Stomach smooth muscle (tissue), 2 donors: ENCODE results near the gene EPRS1.

Source experiments
- H3K27ac ChIP-seq: one replicate; pipeline ENCODE4 v1.7.0; 2013; ENCODE audit warnings: mild to moderate bottlenecking, low read length, inconsistent platforms
- H3K27me3 ChIP-seq, 2 donors: one replicate each; pipeline ENCODE4 v1.7.0; 2013; ENCODE audit warnings: low read length in 2 of 2; ENCODE audit not compliant: insufficient read depth in 2 of 2, control insufficient read depth in 1 of 2
- H3K36me3 ChIP-seq, 2 donors: one replicate each; pipeline ENCODE4 v1.7.0; 2013; ENCODE audit warnings: low read length in 2 of 2; ENCODE audit not compliant: control insufficient read depth in 2 of 2, insufficient read depth in 2 of 2
- H3K4me1 ChIP-seq: one replicate; pipeline ENCODE4 v1.7.0; 2013; ENCODE audit warnings: low read length; ENCODE audit not compliant: control insufficient read depth, insufficient read depth
- H3K4me3 ChIP-seq, 2 donors: one replicate each; pipeline ENCODE4 v1.7.0; 2013; ENCODE audit warnings: low read length in 2 of 2
- H3K9ac ChIP-seq, 2 donors: one replicate each; pipeline ENCODE4 v1.7.0; 2013; ENCODE audit warnings: low read length in 2 of 2, mild to moderate bottlenecking in 1 of 2
- H3K9me3 ChIP-seq, 2 donors: one replicate each; pipeline ENCODE4 v1.7.0; 2013; ENCODE audit warnings: low read length in 2 of 2; ENCODE audit not compliant: control insufficient read depth in 2 of 2
- donor health status: healthy.
- donor health status: Pancreatic carcinoma.

The EPRS1 gene

DNA sequence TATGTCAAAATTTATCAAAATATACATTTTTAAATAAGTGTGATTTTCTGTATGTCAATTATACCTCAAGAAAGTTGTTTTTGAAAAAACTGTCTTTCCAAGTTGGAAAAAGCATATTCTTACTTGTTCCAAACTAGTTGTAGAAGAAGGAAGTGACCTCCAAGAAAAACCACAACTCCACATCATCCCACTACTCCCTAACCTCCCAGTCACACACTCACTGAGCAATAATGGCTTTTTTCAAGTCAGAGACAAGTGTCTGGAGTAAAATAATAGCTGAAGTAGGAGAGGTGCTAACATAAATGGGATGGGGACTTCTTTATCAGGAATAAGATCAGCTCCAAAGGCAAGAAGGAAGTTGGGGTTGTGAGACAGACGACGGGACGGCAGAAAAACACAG, 13.4 kb downstream of the EPRS1 start:
- Histone ChIP-seq H3K4me3 (no peak overlapping the region), H3K27me3 (no peaks in the 10 kb centered on the region), H3K36me3 (peaks cover 21 to 28% of the 10 kb centered on the region in 2 donors), H3K9me3 (no peaks in the 10 kb centered on the region), H3K27ac (no peak overlapping the region), H3K9ac (no peak overlapping the region), H3K4me1 (no peaks in the 10 kb centered on the region)

DNA sequence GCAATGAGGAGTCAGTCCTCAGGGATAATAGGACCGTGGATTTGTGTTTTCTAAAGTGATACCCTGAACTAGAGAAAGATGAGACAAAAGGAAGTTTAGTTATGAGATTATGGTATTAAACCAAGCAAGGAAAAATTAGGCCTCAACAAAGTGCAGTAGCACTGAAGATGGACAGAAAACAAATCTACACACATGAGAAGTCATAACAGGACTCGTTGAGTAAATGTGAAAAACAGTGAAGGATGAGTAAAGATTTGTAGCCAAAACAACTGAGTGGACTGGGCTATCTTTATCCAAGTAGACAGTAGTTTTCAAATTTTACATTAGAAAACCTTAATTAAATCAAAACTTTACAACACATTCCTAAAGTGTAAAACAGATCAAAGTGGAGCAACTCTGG, 15.0 kb downstream of the EPRS1 start:
- Histone ChIP-seq H3K27ac (no peak overlapping the region), H3K9me3 (no peaks in the 10 kb centered on the region), H3K36me3 (peaks cover 22 to 28% of the 10 kb centered on the region in 2 donors), H3K9ac (no peak overlapping the region), H3K4me3 (no peak overlapping the region), H3K27me3 (no peaks in the 10 kb centered on the region), H3K4me1 (no peaks in the 10 kb centered on the region)

DNA sequence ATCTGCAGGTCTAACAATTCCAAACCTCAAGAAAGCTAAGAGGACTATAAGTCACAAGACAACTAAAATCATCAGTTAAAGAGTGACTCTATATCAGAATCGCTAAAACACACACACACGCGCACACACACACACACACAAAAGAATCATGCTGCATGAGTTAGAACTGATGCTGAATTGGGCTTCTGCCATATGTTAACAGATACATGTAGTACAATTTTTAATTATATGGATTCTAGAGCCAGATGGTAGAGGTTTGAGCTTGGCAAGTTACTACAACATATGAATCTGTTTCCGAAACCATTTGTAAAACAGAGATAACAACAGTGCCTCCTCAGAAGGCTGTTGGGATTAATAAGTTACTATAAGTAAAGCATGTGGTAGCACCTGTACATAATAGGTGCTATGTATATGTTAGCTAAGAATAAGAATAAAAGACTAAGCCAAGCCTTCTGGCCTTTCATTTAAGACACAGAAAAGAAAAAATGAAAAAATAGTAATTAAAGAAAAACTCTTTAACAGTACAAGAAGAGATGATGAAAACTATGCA, 17.9 kb downstream of the EPRS1 start:
- no peaks in the 10 kb centered on the region for H3K9me3 ChIP-seq
- H3K9ac ChIP-seq: no peak overlapping the region
- no peak overlapping the region for H3K4me3 ChIP-seq
- no peaks in the 10 kb centered on the region for H3K27me3 ChIP-seq
- H3K36me3 ChIP-seq: peaks cover 29 to 40% of the 10 kb centered on the region in 2 donors
- no peaks in the 10 kb centered on the region for H3K4me1 ChIP-seq
- no peak overlapping the region for H3K27ac ChIP-seq

DNA sequence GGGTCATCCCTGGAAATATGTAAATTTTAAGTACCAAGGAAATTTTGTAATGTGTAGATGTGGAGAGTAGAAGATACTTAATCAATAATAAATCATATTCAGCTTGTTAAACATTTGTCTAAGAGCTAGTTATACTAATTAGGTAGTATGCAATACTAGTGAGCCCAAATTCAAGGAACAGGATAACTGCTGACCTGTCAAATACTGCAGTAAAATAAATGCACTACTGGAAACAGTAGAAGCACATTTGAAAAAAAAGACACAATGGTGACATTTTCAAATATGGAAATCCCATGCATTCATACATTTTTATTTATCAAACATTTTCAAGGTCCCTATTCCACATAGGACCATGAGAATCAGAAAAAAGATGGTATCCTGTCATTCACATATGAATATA, 27.2 kb downstream of the EPRS1 start:
- Histone ChIP-seq H3K27ac (no peak overlapping the region), H3K27me3 (no peaks in the 10 kb centered on the region)

DNA sequence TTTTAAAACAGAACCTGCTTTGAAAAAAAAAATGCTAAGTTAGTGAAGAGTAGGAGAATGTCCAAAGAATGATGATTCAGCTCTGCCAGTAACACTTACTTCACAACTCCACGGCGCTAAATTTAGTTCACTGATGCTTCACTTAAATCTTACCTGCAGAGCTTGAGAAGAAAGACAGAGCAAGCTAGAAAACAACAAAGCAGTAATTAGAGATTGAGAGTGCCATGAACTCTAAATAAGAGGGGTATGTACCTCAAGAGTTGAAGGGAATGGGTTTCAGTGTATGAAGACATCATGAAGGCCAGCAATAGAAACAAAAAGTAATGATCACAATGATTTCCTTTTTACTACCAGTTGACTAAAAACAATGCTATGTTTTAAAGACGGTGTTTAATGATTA, 32.8 kb downstream of the EPRS1 start:
- Histone ChIP-seq H3K27ac (no peak overlapping the region), H3K27me3 (no peaks in the 10 kb centered on the region), H3K4me3 (no peak overlapping the region), H3K9me3 (no peaks in the 10 kb centered on the region), H3K36me3 (peaks cover 6 to 14% of the 10 kb centered on the region in 2 donors), H3K9ac (no peak overlapping the region), H3K4me1 (no peaks in the 10 kb centered on the region)

More for the DNA sequence above, 27.2 kb downstream of the EPRS1 start:
- Histone ChIP-seq H3K36me3 (peaks cover 27 to 35% of the 10 kb centered on the region in 2 donors), H3K4me3 (no peak overlapping the region), H3K4me1 (no peaks in the 10 kb centered on the region), H3K9ac (no peak overlapping the region), H3K9me3 (no peaks in the 10 kb centered on the region)

DNA sequence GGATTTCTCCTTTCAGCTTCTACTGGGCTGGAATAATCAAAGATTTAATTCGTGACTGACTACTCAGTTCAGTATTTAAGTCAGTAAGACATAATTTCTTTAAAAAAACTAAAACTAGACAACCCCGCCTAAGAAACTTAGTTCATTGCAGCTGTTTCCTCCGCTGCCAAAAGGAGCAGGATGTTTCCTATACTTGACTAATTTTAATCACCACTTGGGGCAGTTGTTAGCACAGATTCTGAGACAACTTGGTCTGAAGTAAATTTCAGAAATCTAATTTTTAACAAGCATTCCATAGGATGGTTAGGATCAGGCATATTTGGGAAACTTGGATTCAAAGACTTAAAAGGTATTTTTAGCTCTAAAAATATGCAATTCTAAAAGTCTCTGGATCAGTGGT, 34.0 kb downstream of the EPRS1 start:
- no peaks in the 10 kb centered on the region for H3K9me3 ChIP-seq
- H3K4me1 ChIP-seq: no peaks in the 10 kb centered on the region
- peaks cover 9% of the 10 kb centered on the region in 2 donors for H3K36me3 ChIP-seq
- H3K27ac ChIP-seq: no peak overlapping the region
- H3K27me3 ChIP-seq: no peaks in the 10 kb centered on the region
- H3K9ac ChIP-seq: no peak overlapping the region
- no peak overlapping the region for H3K4me3 ChIP-seq

DNA sequence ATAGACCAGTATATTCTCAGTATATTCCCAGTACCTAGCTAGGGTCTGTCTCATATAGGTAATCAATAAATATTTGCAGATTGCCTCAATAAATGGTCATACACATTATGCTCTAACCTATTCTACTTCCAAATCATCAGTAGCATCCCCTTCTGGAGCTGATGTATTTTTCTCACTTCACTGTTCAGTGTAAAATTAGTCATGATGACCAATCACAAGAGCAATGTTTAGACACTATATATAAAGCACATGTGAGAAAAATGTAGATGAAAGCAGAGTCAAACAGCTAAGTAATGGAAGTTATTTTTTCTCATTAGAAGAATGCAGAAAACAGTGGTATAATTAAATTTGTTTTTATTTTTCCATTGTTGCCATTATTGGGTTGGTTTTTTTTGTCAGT, 34.7 kb downstream of the EPRS1 start:
- Histone ChIP-seq H3K9ac (no peak overlapping the region), H3K27me3 (no peaks in the 10 kb centered on the region), H3K27ac (no peak overlapping the region), H3K36me3 (peaks cover 11% of the 10 kb centered on the region in 2 donors), H3K4me1 (no peaks in the 10 kb centered on the region), H3K9me3 (no peaks in the 10 kb centered on the region), H3K4me3 (no peak overlapping the region)

DNA sequence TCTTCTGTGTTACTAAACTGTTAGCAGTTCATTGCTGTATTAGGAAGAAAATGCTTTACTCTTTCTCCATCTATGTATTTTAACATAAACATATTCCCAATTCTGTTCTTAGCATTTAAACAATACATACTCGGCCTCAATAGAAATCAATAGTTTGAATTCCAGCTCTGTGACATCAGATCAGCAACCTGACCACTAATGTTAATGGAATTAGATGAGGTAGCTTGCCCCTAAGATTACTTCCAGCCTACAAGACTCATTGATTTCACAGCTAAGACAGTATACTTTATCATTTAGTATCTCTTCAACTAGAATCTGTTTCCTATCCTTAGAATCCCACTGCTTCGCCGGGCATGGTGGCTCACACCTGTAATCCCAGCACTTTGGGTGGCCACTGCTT, 38.9 kb downstream of the EPRS1 start:
- H3K4me1 ChIP-seq: no peaks in the 10 kb centered on the region
- H3K9me3 ChIP-seq: no peaks in the 10 kb centered on the region
- H3K9ac ChIP-seq: no peak overlapping the region
- no peak overlapping the region for H3K4me3 ChIP-seq
- no peaks in the 10 kb centered on the region for H3K27me3 ChIP-seq
- H3K36me3 ChIP-seq: peaks cover 22 to 25% of the 10 kb centered on the region in 2 donors
- H3K27ac ChIP-seq: no peak overlapping the region

DNA sequence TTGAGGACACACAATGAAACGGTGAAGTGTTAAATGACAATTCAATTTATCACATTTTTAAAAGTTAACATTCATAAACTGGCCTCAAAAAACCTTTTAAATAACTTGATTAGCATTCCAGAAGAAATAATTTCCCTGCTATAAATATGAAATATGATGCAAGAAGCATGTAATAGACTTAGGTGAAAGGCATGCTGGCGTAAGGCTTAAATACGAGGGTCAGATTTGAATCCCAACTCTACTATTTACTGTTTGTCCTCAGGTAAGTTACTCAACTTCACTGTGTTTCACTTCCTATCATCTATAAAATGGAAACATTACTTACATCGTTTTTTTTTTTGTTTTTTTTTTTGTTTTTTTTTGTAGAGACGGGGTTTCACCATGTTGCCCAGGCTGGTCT, 40.8 kb downstream of the EPRS1 start:
- no peak overlapping the region for H3K4me3 ChIP-seq
- H3K36me3 ChIP-seq: peaks cover 25 to 33% of the 10 kb centered on the region in 2 donors

DNA sequence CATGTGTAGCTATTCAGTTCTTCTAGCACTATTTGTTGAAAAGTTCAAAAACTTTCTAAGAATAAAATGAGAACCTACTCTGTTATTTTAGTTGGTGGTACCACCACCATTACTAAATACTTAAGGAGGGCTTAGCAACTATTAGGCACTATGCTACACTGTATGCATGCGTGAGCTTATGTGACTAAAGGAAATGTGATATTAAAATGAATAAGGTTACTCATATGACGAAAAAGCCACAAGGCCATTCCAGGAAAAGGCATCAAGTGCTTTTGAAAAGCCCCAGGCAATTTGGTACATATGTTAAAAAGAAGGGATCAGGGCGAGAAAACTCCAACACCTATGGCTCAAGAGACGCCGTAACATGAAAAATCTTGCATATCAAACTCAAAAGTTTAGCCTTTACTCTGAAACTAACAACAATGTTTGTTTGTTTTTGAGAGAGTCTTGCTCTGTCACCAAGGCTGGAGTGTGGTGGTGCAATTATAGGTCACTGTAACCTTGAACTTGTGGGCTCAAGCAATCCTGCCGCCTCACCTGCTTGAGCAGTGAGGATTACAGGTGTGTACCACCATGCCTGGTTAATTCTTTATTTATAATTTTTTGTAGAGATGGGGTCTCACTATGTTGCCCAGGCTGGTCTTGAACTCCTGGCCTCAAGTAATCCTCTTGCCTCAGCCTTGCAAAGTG, 42.5 kb downstream of the EPRS1 start:
- H3K4me3 ChIP-seq: no peak overlapping the region
- H3K36me3 ChIP-seq: peaks cover 28 to 34% of the 10 kb centered on the region in 2 donors
- H3K27ac ChIP-seq: no peak overlapping the region
- no peaks in the 10 kb centered on the region for H3K9me3 ChIP-seq
- H3K9ac ChIP-seq: no peak overlapping the region
- no peaks in the 10 kb centered on the region for H3K27me3 ChIP-seq
- H3K4me1 ChIP-seq: no peaks in the 10 kb centered on the region

More for the DNA sequence above, 40.8 kb downstream of the EPRS1 start:
- Histone ChIP-seq H3K4me1 (no peaks in the 10 kb centered on the region), H3K9me3 (no peaks in the 10 kb centered on the region), H3K9ac (no peak overlapping the region), H3K27ac (no peak overlapping the region), H3K27me3 (no peaks in the 10 kb centered on the region)

DNA sequence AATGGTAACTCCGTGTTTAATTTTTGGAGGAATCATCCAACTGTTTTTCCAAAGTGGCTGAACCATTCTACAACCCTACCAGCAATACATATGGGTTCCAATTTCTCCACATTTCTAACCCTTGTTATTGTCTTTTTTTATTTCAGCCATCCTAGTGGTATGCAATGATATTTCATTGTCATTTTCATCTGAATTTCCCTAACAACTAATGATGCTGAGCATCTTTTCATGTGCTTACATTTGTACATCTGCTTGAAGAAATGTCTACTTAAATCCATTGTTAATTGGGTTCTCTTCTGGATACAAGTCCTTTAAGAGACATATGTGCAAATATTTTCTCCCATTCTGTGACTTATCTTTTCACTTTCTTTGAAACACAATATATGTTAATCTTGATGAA, 43.3 kb downstream of the EPRS1 start:
- Histone ChIP-seq H3K36me3 (peaks cover 28 to 36% of the 10 kb centered on the region in 2 donors), H3K9ac (no peak overlapping the region), H3K9me3 (no peaks in the 10 kb centered on the region), H3K4me1 (no peaks in the 10 kb centered on the region), H3K27ac (no peak overlapping the region), H3K4me3 (no peak overlapping the region), H3K27me3 (no peaks in the 10 kb centered on the region)
